ENCODE data around the gene CORO2B. TPM values are rescaled to one million over a fixed set of nuclear protein-coding genes. Genes with fewer than 3 reads are reported as not detected.

Gene CORO2B
- total and polyA plus RNA-seq, 8 donors = 0.56 to 7.7 (median 1.7) TPM

- FAIRE-seq (no peak), ATAC-seq (no peak), DNase-seq (peak in 1 of 6 donors; percentile 8)
- Histone ChIP-seq H3K27ac (no peak overlapping the region), H3K27me3 (peaks cover 0 to 7% (median 0%) of the 10 kb centered on the region in 4 donors), H3K4me3 (no peak overlapping the region), H3K4me1 (peaks cover 0 to 2% (median 0%) of the 10 kb centered on the region in 3 donors), H3K9me3 (no peaks in the 10 kb centered on the region), H3K36me3 (no peaks in the 10 kb centered on the region)
- 82 to 84% methylated on average over 17 of the region's 17 CpGs for WGBS, 2 donors
- no peak for TF ChIP-seq CTCF (IDR thresholded peaks at IDR 0.05)
- intact Hi-C loops (cut with DNase I) = loop anchor here in 2 of 3 donors (5.0 to 10.0 kb wide), 4 partner anchors 116 to 368 kb away; no protein-coding TSS in a partner anchor
Observed at GRCh38 chr15:68556139-68556990, 22.4 kb upstream of the CORO2B start.

DNA sequence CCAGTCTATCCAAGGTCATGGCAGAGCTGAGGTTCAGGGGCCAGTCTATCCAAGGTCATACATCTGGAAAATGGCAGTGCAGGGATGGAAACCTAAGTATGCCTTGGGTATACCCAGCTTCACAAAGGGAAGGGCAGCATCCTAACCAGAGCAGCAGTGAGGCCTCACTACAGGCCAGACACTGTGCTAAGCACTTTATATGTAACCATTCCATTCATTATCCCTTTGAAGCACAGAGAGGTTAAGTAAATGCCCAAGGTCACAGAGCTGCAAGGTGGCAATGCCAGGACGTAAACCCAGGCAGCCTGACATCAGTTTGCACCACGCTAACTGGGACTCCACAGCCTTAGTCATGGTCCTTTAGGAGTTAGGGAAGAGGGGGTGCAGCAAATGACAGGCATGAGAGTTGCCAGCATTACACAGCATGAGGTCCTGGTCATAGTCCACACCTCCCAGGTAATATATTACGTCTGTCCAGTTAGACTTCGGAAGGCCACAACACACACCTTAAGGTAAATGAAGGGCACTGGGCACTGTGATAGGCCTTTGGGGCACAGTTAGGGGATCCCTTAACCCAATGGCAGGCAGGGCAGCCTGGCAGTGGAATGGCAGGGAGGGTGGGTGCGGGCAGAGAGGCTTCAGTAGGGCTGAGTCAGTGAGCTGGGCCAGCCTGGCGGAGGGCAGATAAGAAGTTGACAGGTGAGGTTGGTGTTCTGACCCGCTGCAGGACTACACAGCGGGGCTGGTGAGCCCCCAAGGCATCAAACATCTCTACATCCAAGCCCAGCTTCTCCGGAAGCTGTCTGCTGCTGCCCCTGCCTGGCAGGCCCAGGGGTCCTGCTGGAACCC is 21.1 kb upstream of the CORO2B start:
- TF ChIP-seq CTCF (IDR thresholded peaks at IDR 0.05) = no peak
- DNase-seq (peak in 1 of 6 donors; percentile 2), ATAC-seq (no peak), FAIRE-seq (no peak)
- Histone ChIP-seq H3K36me3 (no peaks in the 10 kb centered on the region), H3K27me3 (peaks cover 0 to 7% (median 0%) of the 10 kb centered on the region in 4 donors), H3K9me3 (no peaks in the 10 kb centered on the region), H3K27ac (no peak overlapping the region), H3K4me1 (peaks cover 0 to 2% (median 0%) of the 10 kb centered on the region in 3 donors), H3K4me3 (no peak overlapping the region)
- intact Hi-C loops (cut with DNase I) = loop anchor here in 2 of 3 donors (5.0 to 10.0 kb wide), 4 partner anchors 115 to 367 kb away; no protein-coding TSS in a partner anchor
- WGBS, 2 donors = 81 to 85% methylated on average over 9 of the region's 9 CpGs

DNA sequence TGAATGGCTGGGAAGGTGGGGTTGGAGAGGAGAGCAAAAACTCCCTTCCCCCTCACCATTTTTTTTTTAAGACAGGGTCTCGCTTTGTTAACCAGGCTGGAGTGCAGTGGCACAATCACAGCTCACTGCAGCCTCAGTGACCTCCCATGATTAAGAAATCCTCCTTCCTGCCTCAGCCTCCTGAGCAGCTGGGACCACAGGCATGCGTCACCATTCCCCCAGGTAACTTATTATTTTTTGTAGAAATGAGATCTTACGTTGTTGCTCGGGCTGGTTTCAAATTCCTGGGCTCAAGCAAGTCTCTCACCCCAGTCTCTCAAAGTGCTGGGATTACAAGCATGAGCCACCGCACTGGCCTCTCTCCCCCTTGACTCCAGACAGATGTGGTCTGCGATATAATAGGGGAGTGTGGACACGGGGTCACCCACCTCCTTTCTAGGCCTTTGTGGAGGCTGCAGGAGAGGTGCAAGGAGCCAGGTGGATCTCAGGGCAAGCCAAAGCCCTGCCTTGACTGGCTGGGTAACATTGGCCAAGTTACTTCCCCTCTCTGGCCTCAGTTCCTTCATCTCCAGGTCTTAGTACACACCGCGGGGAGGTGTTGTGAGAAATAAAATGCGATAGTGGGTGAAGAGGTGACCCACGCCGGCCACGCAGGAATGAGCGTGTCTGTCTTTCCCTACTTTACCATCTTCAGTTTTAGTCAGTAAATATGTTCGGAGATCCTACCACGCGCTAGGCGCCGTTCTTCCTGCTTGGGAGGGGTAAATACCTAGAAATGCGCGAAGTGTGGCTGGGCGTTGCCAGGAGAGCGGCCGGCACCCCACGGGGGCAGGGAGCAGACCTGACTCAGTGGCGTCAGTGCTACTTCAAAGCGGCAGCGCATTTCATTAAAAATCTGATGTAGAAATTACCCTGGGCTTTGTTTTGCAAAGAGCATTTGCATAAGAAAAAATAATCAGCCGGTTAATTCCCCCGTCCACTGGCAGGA is 20.2 kb upstream of the CORO2B start:
- Histone ChIP-seq H3K4me3 (peak overlapping the region in 1 of 4 donors; percentile 41), H3K9me3 (no peaks in the 10 kb centered on the region), H3K27me3 (peaks cover 0 to 7% (median 0%) of the 10 kb centered on the region in 4 donors), H3K27ac (no peak overlapping the region), H3K36me3 (no peaks in the 10 kb centered on the region), H3K4me1 (peaks cover 0 to 2% (median 0%) of the 10 kb centered on the region in 3 donors)
- no peak for TF ChIP-seq CTCF (IDR thresholded peaks at IDR 0.05)
- ATAC-seq (peak in 2 of 4 donors; percentile 4), DNase-seq (no peak), FAIRE-seq (no peak)
- 41 to 47% methylated on average over 30 of the region's 30 CpGs for WGBS, 2 donors
- intact Hi-C loops (cut with DNase I) = loop anchor here in 2 of 3 donors (5.0 to 10.0 kb wide), 4 partner anchors 114 to 366 kb away; no protein-coding TSS in a partner anchor

All from pancreas (tissue), 10 donors.